Heart right ventricle (tissue), 16 donors: ENCODE measurements around the gene GIMAP4. TPM values are rescaled to one million over a fixed set of nuclear protein-coding genes. Genes with fewer than 3 reads are reported as not detected.
"Not testable (repeated sequence)": the region's sequence is repeated elsewhere in the genome, so short reads cannot be mapped to it uniquely, and the experiment has no call there.

Source experiments
- ATAC-seq, 8 donors: fragments of 200-7000 bp; cut with Tn5 transposase; one replicate each; pipeline ENCODE4 v1.9.1; 2020; ENCODE audit warnings: mild to moderate bottlenecking in 8 of 8, moderate library complexity in 8 of 8, moderate number of reproducible peaks in 1 of 8
- DNase-seq, 2 donors: peaks; one replicate each; pipeline ENCODE4 v3.0.0-alpha.2; 2020
- H3K27ac ChIP-seq, 10 donors: fragments of 200-600 bp; sonication (generic) in 2 of 10; one replicate each; pipeline versions ENCODE4 v1.5.0 to v1.8.0; 2020 to 2022; ENCODE audit warnings: mild to moderate bottlenecking in 3 of 10
- H3K27me3 ChIP-seq, 7 donors: fragments of 200-600 bp; one replicate each; pipeline ENCODE4 v1.8.0; 2021 to 2022; ENCODE audit warnings: mild to moderate bottlenecking in 2 of 7
- H3K36me3 ChIP-seq, 9 donors: fragments of 200-600 bp; sonication (generic) in 1 of 9; one replicate each; pipeline versions ENCODE4 v1.5.0 to v1.8.0; 2020 to 2022; ENCODE audit warnings: mild to moderate bottlenecking in 2 of 9
- H3K4me1 ChIP-seq, 9 donors: fragments of 200-600 bp; sonication (generic) in 1 of 9; one replicate each; pipeline versions ENCODE4 v1.5.0 to v1.8.0; 2020 to 2022; ENCODE audit warnings: mild to moderate bottlenecking in 4 of 9
- H3K4me3 ChIP-seq, 10 donors: fragments of 200-600 bp; sonication (generic) in 2 of 10; one replicate each; pipeline versions ENCODE4 v1.5.0 to v1.8.0; 2020 to 2022; ENCODE audit warnings: mild to moderate bottlenecking in 7 of 10, moderate library complexity in 2 of 10
- H3K9me3 ChIP-seq, 11 donors: fragments of 200-600 bp in 10 of 11; sonication (generic) in 2 of 11; one replicate each; pipeline versions ENCODE4 v1.5.0 to v1.8.0; 2013 to 2022; ENCODE audit warnings: mild to moderate bottlenecking in 2 of 11, control low read depth in 1 of 11, moderate library complexity in 1 of 11
- CTCF ChIP-seq, 9 donors: fragments of 200-600 bp; sonication (generic) in 2 of 9; IDR thresholded peaks; one replicate each; pipeline versions ENCODE4 v1.5.0 to v1.8.0; 2021 to 2022; ENCODE audit warnings: antibody characterized with exemption in 9 of 9, mild to moderate bottlenecking in 5 of 9, moderate library complexity in 1 of 9
- WGBS, 2 donors: extraction: QIAGEN DNeasy Blood & Tissue Kit; methylation state at CpG; one replicate each; pipeline ENCODE4 v1.1.7; 2013; ENCODE audit warnings: inconsistent platforms in 1 of 2; 5-methylcytosine and 5-hydroxymethylcytosine counted together
- intact Hi-C, 10 donors: fragments of 100-400 bp; cut with DNase I; formaldehyde crosslinking; loops; one replicate each; pipeline versions ENCODE4 v1.11.1 to v1.14.2; 2022
- polyA plus RNA-seq, 2 donors: library from polyadenylated mRNA; stranded (reverse); fragments of 200-250 nt; gene quantifications; one replicate each; pipeline ENCODE4 v1.2.3, GENCODE V29; 2013
- total RNA-seq, 10 donors: library from RNA; stranded (reverse); fragmentation: NEBNext Ultra II Directional in 3 of 10; extraction: Animal tissue kit (Norgen Biotek cat#: 25700) in 3 of 10; gene quantifications; one replicate each; pipeline versions ENCODE4 v1.2.1 to v1.2.4, GENCODE V29; 2021 to 2023
- donor health status: Arrhythmogenic right ventricular cardiomyopathy.
- donor health status: ischemic (EF 13 %, LVEDD 7.1; RV severe dilation, severe dysfunction).
- donor health status: healthy with polysubstance abuse.
- donor health status: DM: no; HTN: yes; CAD: no.
- donor health status: DM: no; HTN: no; CAD: no.
- donor health status: ischemic (EF 25% LVEDD 6.9; RV normal size, moderate dysfunction).
- donor health status: ischemic (EF 25% LVEDD 5.7; RV mildly dilated, moderate dysfunction).
- donor health status: healthy.
- donor health status: DM: yes; HTN: yes; CAD: no.
- donor health status: Ischemic cardiomyopathy.
- donor health status: ischemic (EF 35%, LVEDD 5.7; RV mildly dilated, moderate dysfunction).
- donor health status: nonischemic (EF 11% LVEDD 7.7; RV severe dilation, severe dysfunction).
- donor health status: DM: yes; HTN: yes; CAD: no.
- donor health status: PGD.
- donor health status: ischemic (EF 29% LVEDD 5.4; RV normal size, mild dysfunction).
- donor health status: nonischemic (EF 23%, LVEDD 6.1; RV moderate dilation, normal function).

Gene GIMAP4
- total and polyA plus RNA-seq, 12 donors, result 19.7 to 68.6 (median 34.5) TPM

- ATAC-seq (no peak), DNase-seq (no peak)
- TF ChIP-seq CTCF (IDR thresholded peaks at IDR 0.05), result no peak
- WGBS, 2 donors, result 77% methylated on average over 5 of the region's 5 CpGs
- H3K4me3 ChIP-seq, result peak overlapping the region in 2 of 10 donors; percentile 61 to 72
- H3K36me3 ChIP-seq, result peaks cover 0 to 44% (median 25%) of the 10 kb centered on the region in 9 donors
- peaks cover 0 to 45% (median 8%) of the 10 kb centered on the region in 11 donors for H3K9me3 ChIP-seq
- peak overlapping the region in 6 of 10 donors; percentile 14 to 97 (median 93) for H3K27ac ChIP-seq
- H3K27me3 ChIP-seq, result no peaks in the 10 kb centered on the region
- peaks cover 0 to 33% (median 11%) of the 10 kb centered on the region in 9 donors for H3K4me1 ChIP-seq
- intact Hi-C loops, result no loop called here
Measured at GRCh38 chr7:150570556-150571465, 3.6 kb downstream of the GIMAP4 start.

- Histone ChIP-seq H3K27ac (no peak overlapping the region), H3K4me1 (peaks cover 0 to 30% (median 11%) of the 10 kb centered on the region in 9 donors), H3K36me3 (peaks cover 0 to 44% (median 25%) of the 10 kb centered on the region in 9 donors), H3K4me3 (no peak overlapping the region), H3K9me3 (peaks cover 0 to 51% (median 8%) of the 10 kb centered on the region in 11 donors), H3K27me3 (no peaks in the 10 kb centered on the region)
- ATAC-seq, result no peak
- no peak for TF ChIP-seq CTCF (IDR thresholded peaks at IDR 0.05)
- whole genome bisulfite sequencing, 2 donors, result 92 to 94% methylated on average over 10 of the region's 10 CpGs
- DNase-seq, result no peak
- intact Hi-C loops, result no loop called here
Measured at GRCh38 chr7:150572496-150572895, 5.3 kb downstream of the GIMAP4 start.

- intact Hi-C loops, H3K27ac ChIP-seq, H3K36me3 ChIP-seq, H3K4me3 ChIP-seq, ATAC-seq, H3K27me3 ChIP-seq: not testable (repeated sequence)
- peak in 1 of 2 donors; percentile 10 for DNase-seq
- Histone ChIP-seq H3K4me1 (peaks cover 0 to 26% (median under 1%) of the 10 kb centered on the region in 9 donors), H3K9me3 (peaks cover 0 to 35% (median 6%) of the 10 kb centered on the region in 11 donors)
- 76 to 82% methylated on average over 7 of the region's 7 CpGs for WGBS, 2 donors
Measured at GRCh38 chr7:150579979-150580637, 12.9 kb downstream of the GIMAP4 start.

GRCh38 chr7:150580638-150581394 is 13.6 kb downstream of the GIMAP4 start:
- Histone ChIP-seq H3K36me3 (no peaks in the 10 kb centered on the region), H3K4me3 (no peak overlapping the region), H3K27me3 (no peaks in the 10 kb centered on the region), H3K27ac (no peak overlapping the region), H3K9me3 (peaks cover 0 to 28% (median 6%) of the 10 kb centered on the region in 11 donors), H3K4me1 (peaks cover 0 to 33% (median 8%) of the 10 kb centered on the region in 9 donors)
- no peak for TF ChIP-seq CTCF (IDR thresholded peaks at IDR 0.05)
- ATAC-seq, result no peak
- DNase-seq, result no peak
- 91 to 94% methylated on average over 3 of the region's 3 CpGs for WGBS, 2 donors
- intact Hi-C loops, result no loop called here
